Measurements from ENCODE around the gene SFMBT2.

DNA sequence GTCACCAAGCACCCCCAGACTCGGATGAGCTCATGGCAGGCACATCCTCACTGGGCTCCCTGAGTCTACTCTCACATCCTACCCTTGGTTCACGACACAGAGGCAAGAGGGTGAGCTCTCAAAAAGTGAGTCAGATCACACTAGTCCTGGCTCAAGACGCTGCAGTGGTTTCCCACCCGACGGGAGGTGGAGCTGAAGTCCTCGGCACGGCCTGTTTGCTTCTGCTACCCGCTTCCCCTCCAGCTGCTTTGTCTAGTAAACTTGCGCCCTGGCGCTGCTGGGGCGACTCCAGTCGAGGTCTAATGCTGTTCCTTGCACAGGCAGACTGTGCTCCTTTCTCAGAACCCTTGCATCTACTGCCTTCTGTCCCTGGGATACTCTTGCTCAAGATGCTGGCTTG lies 13.5 kb upstream of the SFMBT2 start:
- TF ChIP-seq, protein P1, sequence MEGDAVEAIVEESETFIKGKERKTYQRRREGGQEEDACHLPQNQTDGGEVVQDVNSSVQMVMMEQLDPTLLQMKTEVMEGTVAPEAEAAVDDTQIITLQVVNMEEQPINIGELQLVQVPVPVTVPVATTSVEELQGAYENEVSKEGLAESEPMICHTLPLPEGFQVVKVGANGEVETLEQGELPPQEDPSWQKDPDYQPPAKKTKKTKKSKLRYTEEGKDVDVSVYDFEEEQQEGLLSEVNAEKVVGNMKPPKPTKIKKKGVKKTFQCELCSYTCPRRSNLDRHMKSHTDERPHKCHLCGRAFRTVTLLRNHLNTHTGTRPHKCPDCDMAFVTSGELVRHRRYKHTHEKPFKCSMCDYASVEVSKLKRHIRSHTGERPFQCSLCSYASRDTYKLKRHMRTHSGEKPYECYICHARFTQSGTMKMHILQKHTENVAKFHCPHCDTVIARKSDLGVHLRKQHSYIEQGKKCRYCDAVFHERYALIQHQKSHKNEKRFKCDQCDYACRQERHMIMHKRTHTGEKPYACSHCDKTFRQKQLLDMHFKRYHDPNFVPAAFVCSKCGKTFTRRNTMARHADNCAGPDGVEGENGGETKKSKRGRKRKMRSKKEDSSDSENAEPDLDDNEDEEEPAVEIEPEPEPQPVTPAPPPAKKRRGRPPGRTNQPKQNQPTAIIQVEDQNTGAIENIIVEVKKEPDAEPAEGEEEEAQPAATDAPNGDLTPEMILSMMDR (IDR thresholded peaks at IDR 0.05): no peak
- TF ChIP-seq POLR2A (IDR thresholded peaks at IDR 0.05): no peak
